Natural killer cell (primary cell): ENCODE data around the gene SCG3. TPM values are rescaled to one million over a fixed set of nuclear protein-coding genes. Genes with fewer than 3 reads are reported as not detected.

ENCODE experiments used
- ATAC-seq, 3 donors: fragments of 150-1000 bp in 2 of 3; fragments of 200-7000 bp in 1 of 3; cut with Tn5 transposase; 1 replicate in 1 of 3; 2 replicates in 2 of 3; pipeline ENCODE4 v1.10.0; 2021; ENCODE audit warnings: mild to moderate bottlenecking in 2 of 3, moderate library complexity in 2 of 3
- DNase-seq, 2 donors: peaks; one replicate each; pipeline versions ENCODE4 v3.0.0 to v3.0.0-alpha.2; 2013 to 2021; ENCODE audit warnings: mixed read lengths in 1 of 2
- H3K27ac ChIP-seq: one replicate; pipeline ENCODE4 v1.5.1; 2013; ENCODE audit warnings: mild to moderate bottlenecking, low read length
- H3K27me3 ChIP-seq: one replicate; pipeline ENCODE4 v1.6.1; 2013; ENCODE audit warnings: low read length; ENCODE audit not compliant: control insufficient read depth, insufficient read depth
- H3K36me3 ChIP-seq: one replicate; pipeline ENCODE4 v1.6.1; 2013; ENCODE audit warnings: low read length; ENCODE audit not compliant: control insufficient read depth, insufficient read depth
- H3K4me1 ChIP-seq: one replicate; pipeline ENCODE4 v1.6.1; 2013; ENCODE audit warnings: low read length; ENCODE audit not compliant: control insufficient read depth, insufficient read depth
- H3K4me3 ChIP-seq: one replicate; pipeline ENCODE4 v1.5.1; 2013; ENCODE audit warnings: low read length
- H3K9me3 ChIP-seq: one replicate; pipeline ENCODE4 v1.6.1; 2013; ENCODE audit warnings: low read length; ENCODE audit not compliant: control insufficient read depth, insufficient read depth
- H3K27ac Mint-ChIP-seq, 2 donors: one replicate each; pipeline ENCODE4 v1.8.0; 2022; ENCODE audit warnings: mild to moderate bottlenecking in 2 of 2, mixed read lengths in 2 of 2, moderate library complexity in 1 of 2
- H3K27me3 Mint-ChIP-seq, 2 donors: one replicate each; pipeline ENCODE4 v1.8.0; 2022; ENCODE audit warnings: low read depth in 2 of 2, mixed read lengths in 2 of 2
- H3K36me3 Mint-ChIP-seq: one replicate; pipeline ENCODE4 v1.8.0; 2022; ENCODE audit warnings: mixed read lengths
- H3K4me1 Mint-ChIP-seq, 2 donors: one replicate each; pipeline ENCODE4 v1.8.0; 2022; ENCODE audit warnings: mixed read lengths in 2 of 2
- H3K4me3 Mint-ChIP-seq: one replicate; pipeline ENCODE4 v1.8.0; 2022; ENCODE audit warnings: mild to moderate bottlenecking, moderate library complexity, mixed read lengths
- H3K9me3 Mint-ChIP-seq, 2 donors: one replicate each; pipeline ENCODE4 v1.8.0; 2022; ENCODE audit warnings: mixed read lengths in 2 of 2
- CTCF ChIP-seq: fragments of 200-600 bp; IDR thresholded peaks from one replicate; pipeline ENCODE4 v1.8.0; 2022; ENCODE audit warnings: antibody characterized with exemption
- WGBS: methylation state at CpG from one replicate; pipeline ENCODE4 v1.1.7; 2013; ENCODE audit warnings: missing lambda C conversion rate; ENCODE audit not compliant: insufficient coverage; 5-methylcytosine and 5-hydroxymethylcytosine counted together
- intact Hi-C: fragments of 100-400 bp; cut with micrococcal nuclease; formaldehyde crosslinking; loops from one replicate; pipeline ENCODE4 v1.14.2; 2022
- total RNA-seq, 4 donors: library from RNA; stranded (reverse); fragments of 120-200 nt in 1 of 4; gene quantifications; one replicate each; pipeline versions ENCODE4 v1.2.3 to v1.2.4, GENCODE V29; 2013 to 2022

The SCG3 gene
- total RNA-seq, 3 donors from 2014 or later (not counting 1 experiment from before 2014, with no cell fraction given): not detected

GRCh38 chr15:51661072-51661471 is 20.2 kb upstream of the SCG3 start:
- H3K9me3 ChIP-seq: no peaks in the 10 kb centered on the region
- no peaks in the 10 kb centered on the region for H3K36me3 Mint-ChIP-seq
- no peaks in the 10 kb centered on the region for H3K4me1 ChIP-seq
- TF ChIP-seq CTCF: no peak
- DNase-seq (no peak), ATAC-seq (no peak)
- H3K27ac ChIP-seq: no peak overlapping the region
- H3K36me3 ChIP-seq: no peaks in the 10 kb centered on the region
- no peaks in the 10 kb centered on the region for H3K27me3 ChIP-seq
- no peak overlapping the region for H3K4me3 ChIP-seq
- no peaks in the 10 kb centered on the region for H3K9me3 Mint-ChIP-seq
- no peaks in the 10 kb centered on the region for H3K4me1 Mint-ChIP-seq
- no peak overlapping the region for H3K27ac Mint-ChIP-seq
- intact Hi-C loops: no loop called here
- peaks cover 13 to 20% of the 10 kb centered on the region in 2 donors for H3K27me3 Mint-ChIP-seq
- H3K4me3 Mint-ChIP-seq: no peak overlapping the region
- 92% methylated on average over 2 of the region's 2 CpGs for WGBS

- Histone ChIP-seq H3K36me3 (no peaks in the 10 kb centered on the region), H3K27me3 (peaks cover 2% of the 10 kb centered on the region), H3K4me1 (no peaks in the 10 kb centered on the region), H3K9me3 (no peaks in the 10 kb centered on the region), H3K27ac (no peak overlapping the region), H3K4me3 (no peak overlapping the region)
- Mint-ChIP-seq H3K36me3 (no peaks in the 10 kb centered on the region), H3K4me1 (no peaks in the 10 kb centered on the region), H3K9me3 (no peaks in the 10 kb centered on the region), H3K4me3 (no peak overlapping the region), H3K27me3 (peaks cover 22 to 37% of the 10 kb centered on the region in 2 donors), H3K27ac (no peak overlapping the region)
- no peak for TF ChIP-seq CTCF
- 68% methylated on average over 6 of the region's 6 CpGs for WGBS
- no peak for ATAC-seq
- intact Hi-C loops: no loop called here
- DNase-seq: no peak
These were observed 13.8 kb upstream of the SCG3 start for GRCh38 chr15:51667478-51667877.

GRCh38 chr15:51668446-51668845 is 12.9 kb upstream of the SCG3 start:
- 91% methylated on average over 4 of the region's 5 CpGs for WGBS
- TF ChIP-seq CTCF: no peak
- Histone ChIP-seq H3K4me3 (no peak overlapping the region), H3K27me3 (peaks cover 2% of the 10 kb centered on the region), H3K4me1 (no peaks in the 10 kb centered on the region), H3K9me3 (no peaks in the 10 kb centered on the region), H3K27ac (no peak overlapping the region), H3K36me3 (no peaks in the 10 kb centered on the region)
- intact Hi-C loops: no loop called here
- no peak overlapping the region for H3K27ac Mint-ChIP-seq
- ATAC-seq: no peak
- no peaks in the 10 kb centered on the region for H3K36me3 Mint-ChIP-seq
- H3K9me3 Mint-ChIP-seq: no peaks in the 10 kb centered on the region
- no peak for DNase-seq
- H3K4me1 Mint-ChIP-seq: no peaks in the 10 kb centered on the region
- H3K27me3 Mint-ChIP-seq: peaks cover 18 to 27% of the 10 kb centered on the region in 2 donors
- no peak overlapping the region for H3K4me3 Mint-ChIP-seq

- Histone ChIP-seq H3K27me3 (peaks cover 2% of the 10 kb centered on the region), H3K27ac (no peak overlapping the region), H3K4me1 (no peaks in the 10 kb centered on the region), H3K9me3 (no peaks in the 10 kb centered on the region), H3K36me3 (no peaks in the 10 kb centered on the region), H3K4me3 (no peak overlapping the region)
- H3K4me3 Mint-ChIP-seq: no peak overlapping the region
- 91% methylated on average over 2 of the region's 2 CpGs for WGBS
- TF ChIP-seq CTCF: no peak
- no peak overlapping the region for H3K27ac Mint-ChIP-seq
- no peaks in the 10 kb centered on the region for H3K4me1 Mint-ChIP-seq
- H3K27me3 Mint-ChIP-seq: peaks cover 19 to 26% of the 10 kb centered on the region in 2 donors
- no peaks in the 10 kb centered on the region for H3K36me3 Mint-ChIP-seq
- no peaks in the 10 kb centered on the region for H3K9me3 Mint-ChIP-seq
- no peak for DNase-seq
- ATAC-seq: no peak
- intact Hi-C loops: no loop called here
These were observed 11.9 kb upstream of the SCG3 start for GRCh38 chr15:51669381-51669780.
